ENCODE data around the gene MTFR1L. TPM values are rescaled to one million over a fixed set of nuclear protein-coding genes. Genes with fewer than 3 reads are reported as not detected.

The MTFR1L gene
- total RNA-seq, 2 donors from 2014 or later = 34.0 to 39.1 TPM

DNA sequence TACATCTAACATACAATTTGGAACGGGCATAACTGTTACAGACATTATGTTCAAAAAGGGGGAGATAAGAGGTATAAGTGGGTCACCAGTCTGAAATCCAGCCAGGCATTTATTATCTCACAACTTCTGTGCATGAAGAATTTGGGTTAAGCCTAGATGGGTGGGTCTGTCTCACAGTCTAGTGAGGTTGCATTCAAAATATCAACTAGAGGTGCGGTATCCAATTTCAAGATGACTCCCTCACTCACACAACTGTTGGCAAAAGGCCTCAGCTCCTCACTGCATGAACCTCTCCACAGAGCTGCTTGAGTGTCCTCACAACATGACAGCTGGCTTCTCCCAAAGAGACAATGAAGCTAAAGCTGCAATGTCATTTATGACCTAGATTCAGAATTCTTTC, 34.8 kb downstream of the MTFR1L start:
- H3K4me3 Mint-ChIP-seq = no peak overlapping the region
- H3K4me1 Mint-ChIP-seq (ENCODE audit: low read depth) = peaks cover 20% of the 10 kb centered on the region
- peaks cover 5 to 9% of the 10 kb centered on the region in 2 donors for H3K36me3 Mint-ChIP-seq (ENCODE audit: insufficient read depth in 2 of 2)
- DNase-seq (no peak), ATAC-seq (replicated peaks in 1 of 2) (no peak)
- H3K27me3 Mint-ChIP-seq (ENCODE audit: low read depth) = no peaks in the 10 kb centered on the region
- no peaks in the 10 kb centered on the region for H3K9me3 Mint-ChIP-seq
- H3K27ac Mint-ChIP-seq = no peak overlapping the region

DNA sequence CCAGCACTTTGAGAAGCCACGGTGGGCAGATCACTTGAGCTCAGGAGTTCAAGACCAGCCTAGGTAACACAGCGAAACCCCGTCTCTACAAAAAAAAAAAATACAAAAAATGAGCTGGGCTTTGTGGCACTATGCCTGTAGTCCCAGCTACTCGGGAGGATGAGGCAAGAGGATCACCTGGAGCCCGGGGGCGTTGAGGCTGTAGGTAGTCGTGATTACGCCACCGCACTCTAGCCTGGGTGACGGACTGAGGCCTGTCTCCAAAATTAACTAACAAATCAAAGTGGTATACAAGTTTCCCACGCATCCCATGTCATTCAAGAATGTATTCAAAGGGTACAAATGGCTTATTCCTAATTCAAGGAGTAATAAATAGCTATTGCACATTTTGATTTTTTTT, 37.1 kb downstream of the MTFR1L start:
- Mint-ChIP-seq H3K4me3 (no peak overlapping the region), H3K4me1 (ENCODE audit: low read depth) (peaks cover 25% of the 10 kb centered on the region), H3K9me3 (no peaks in the 10 kb centered on the region), H3K36me3 (ENCODE audit: insufficient read depth in 2 of 2) (peaks cover 5 to 8% of the 10 kb centered on the region in 2 donors), H3K27me3 (ENCODE audit: low read depth) (no peaks in the 10 kb centered on the region), H3K27ac (no peak overlapping the region)
- DNase-seq (no peak), ATAC-seq (replicated peaks in 1 of 2) (no peak)

DNA sequence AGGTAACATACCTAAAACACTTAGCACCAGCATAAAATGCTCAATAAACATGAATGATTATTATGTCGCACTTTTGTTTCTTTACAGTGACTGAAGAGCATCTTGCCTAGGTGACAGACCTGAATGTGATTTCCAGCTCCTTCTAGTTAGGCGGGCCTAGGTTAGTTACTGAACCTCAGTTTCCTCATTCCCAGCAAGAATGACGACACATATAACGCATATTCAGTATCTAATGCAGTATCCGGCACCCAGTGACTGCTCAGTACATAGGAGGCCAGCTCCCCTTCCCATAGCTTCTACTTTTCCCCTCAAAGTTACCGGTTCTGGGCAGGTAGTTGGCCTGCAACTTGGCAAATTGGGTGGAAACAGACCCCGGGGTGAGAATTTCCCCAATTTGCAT, 38.7 kb downstream of the MTFR1L start:
- peaks cover 25% of the 10 kb centered on the region for H3K4me1 Mint-ChIP-seq (ENCODE audit: low read depth)
- DNase-seq = no peak
- peak overlapping the region; percentile 97 to 98 for H3K4me3 Mint-ChIP-seq
- no peaks in the 10 kb centered on the region for H3K27me3 Mint-ChIP-seq (ENCODE audit: low read depth)
- no peak for ATAC-seq (replicated peaks in 1 of 2)
- H3K36me3 Mint-ChIP-seq (ENCODE audit: insufficient read depth in 2 of 2) = peaks cover 5 to 8% of the 10 kb centered on the region in 2 donors
- peak overlapping the region; percentile 82 for H3K27ac Mint-ChIP-seq
- H3K9me3 Mint-ChIP-seq = no peaks in the 10 kb centered on the region

DNA sequence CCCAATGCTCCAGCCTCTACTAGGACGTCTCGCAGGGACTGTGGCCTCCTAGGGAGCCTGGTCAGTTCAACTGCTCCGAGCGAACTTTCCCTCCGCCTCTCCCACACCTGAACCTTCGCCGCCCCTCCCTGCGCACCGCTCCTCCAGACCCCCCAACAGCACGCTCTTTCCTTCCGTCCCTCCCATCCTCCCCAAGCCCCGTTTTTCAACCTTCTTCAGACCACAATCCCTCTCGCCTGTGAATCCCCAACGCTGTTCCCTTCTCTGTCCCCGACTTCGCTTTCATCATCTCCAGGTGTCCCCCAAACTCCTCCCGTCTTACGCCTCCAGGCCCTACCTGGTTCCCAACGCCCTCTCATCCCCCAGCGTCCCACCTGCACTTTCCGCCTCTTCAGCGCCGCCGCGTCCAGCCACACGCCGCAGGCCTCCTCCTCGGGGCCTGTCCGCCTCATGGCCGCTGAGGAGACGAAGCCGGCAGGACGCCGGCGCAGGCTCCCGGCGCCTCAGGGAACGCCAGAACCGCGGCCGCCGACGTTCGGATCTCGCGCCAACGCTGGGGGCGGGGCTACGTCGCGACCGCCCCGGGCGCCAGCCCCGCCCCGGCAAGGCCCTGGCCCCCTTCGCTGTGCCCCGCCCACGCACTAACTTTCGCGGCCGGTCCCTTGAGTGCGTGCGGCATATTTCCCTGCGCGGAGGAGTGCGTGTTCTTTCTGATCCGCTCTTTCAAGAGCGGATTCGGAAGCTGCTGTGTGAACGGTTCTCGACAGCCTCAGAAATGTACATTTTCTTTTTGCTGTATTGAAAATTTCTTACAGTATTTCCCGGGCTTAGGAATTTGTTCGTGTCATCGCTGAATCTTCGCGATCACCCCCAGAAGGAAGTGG, 39.4 kb downstream of the MTFR1L start, which contains the start of gene AUNIP:
Gene AUNIP (minus strand): TSS at position 552 of the 884 bp plus-strand sequence. CDS start 100 bp downstream, at position 452.
- no peaks in the 10 kb centered on the region for H3K27me3 Mint-ChIP-seq (ENCODE audit: low read depth)
- H3K4me1 Mint-ChIP-seq (ENCODE audit: low read depth) = peaks cover 25% of the 10 kb centered on the region
- peak within 1 kb of the TSS; percentile 97 to 98 for H3K4me3 Mint-ChIP-seq
- peak; percentile 97 for ATAC-seq (replicated peaks in 1 of 2)
- peak; percentile 94 to 96 for DNase-seq
- peak within 1 kb of the TSS; percentile 86 for H3K27ac Mint-ChIP-seq
- no peaks in the 10 kb centered on the region for H3K9me3 Mint-ChIP-seq
- peaks cover 5 to 8% of the 10 kb centered on the region in 2 donors for H3K36me3 Mint-ChIP-seq (ENCODE audit: insufficient read depth in 2 of 2)

DNA sequence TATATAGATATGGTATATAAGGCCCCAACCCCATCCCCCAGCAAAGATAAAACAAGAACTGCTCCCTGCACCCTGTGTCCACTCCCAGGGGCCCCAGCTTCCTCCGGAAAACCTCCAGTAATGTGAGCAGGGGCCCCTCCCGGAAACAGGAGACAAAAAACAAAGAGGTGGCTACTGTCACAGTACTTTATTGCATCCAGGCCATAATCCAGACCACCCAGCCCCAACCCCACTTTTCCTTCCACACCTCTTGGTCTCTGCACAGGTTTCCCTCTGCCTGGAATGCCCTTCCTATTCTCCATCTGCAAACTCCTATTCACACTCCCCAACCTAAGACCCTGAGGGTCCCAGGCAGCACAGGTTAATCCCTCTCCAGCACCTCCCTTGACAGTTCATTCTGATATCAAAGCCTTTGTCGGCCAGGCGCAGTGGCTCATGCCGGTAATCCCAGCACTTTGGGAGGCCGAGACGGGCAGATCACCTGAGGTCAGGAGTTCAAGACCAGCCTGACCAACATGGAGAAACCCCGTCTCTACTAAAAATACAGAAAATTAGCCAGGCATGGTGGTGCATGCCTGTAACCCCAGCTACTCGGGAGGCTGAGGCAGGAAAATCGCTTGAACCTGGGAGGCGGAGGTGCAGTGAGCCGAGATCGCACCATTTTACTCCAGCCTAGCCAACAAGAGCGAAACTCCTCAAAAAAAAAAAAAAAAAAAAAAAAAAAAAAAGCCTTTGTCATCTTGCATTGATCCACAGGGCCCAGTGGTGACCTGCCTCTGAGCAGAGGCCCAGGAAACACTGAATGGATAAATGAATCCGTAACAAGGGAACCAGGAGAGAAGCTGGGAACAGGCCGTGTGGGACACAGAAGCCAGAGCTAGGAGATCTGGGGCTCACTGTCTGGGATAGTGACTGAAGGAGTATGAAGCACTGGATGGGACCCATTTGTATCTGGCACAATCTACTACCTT, 41.8 kb downstream of the MTFR1L start:
- Mint-ChIP-seq H3K9me3 (no peaks in the 10 kb centered on the region), H3K4me1 (ENCODE audit: low read depth) (peaks cover 24% of the 10 kb centered on the region), H3K4me3 (no peak overlapping the region), H3K27ac (no peak overlapping the region), H3K27me3 (ENCODE audit: low read depth) (no peaks in the 10 kb centered on the region), H3K36me3 (ENCODE audit: insufficient read depth in 2 of 2) (peaks cover 5 to 8% of the 10 kb centered on the region in 2 donors)
- ATAC-seq (replicated peaks in 1 of 2) = no peak
- no peak for DNase-seq

DNA sequence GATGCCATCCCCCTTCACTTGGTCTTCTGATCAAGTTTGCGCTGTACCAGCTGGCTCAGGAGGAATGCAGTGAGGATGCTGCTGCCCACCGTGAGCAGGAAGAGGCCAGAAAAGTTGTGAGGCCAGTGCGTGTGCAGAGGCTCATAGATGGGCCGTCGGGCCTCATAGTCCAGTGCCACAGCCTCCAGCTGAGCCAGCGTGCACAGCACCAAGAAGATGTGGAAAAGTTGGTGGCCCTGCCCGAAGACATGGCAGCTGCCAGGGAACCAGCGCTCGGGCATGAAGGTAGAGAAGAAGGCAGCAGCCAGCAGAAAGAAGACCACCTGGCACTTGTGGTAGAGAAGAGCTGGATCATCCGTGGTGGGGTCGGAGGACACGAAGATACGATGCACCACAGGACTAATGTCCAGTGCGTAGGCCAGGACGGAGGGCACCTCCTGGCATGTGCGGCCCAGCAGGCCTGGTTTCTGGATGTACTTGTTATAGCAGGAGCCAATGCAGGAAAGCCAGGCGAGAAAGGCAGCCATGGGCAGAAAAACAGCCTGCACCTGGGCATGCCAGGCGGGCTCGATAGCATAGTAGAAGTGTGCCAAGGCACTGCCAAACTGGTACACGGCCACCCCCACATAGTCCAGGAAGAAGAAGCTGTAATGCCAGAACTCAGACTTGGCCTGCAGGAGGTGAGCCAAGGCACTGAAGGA, 43.2 kb downstream of the MTFR1L start:
- DNase-seq = no peak
- Mint-ChIP-seq H3K36me3 (ENCODE audit: insufficient read depth in 2 of 2) (peaks cover 5 to 8% of the 10 kb centered on the region in 2 donors), H3K9me3 (no peaks in the 10 kb centered on the region), H3K27ac (no peak overlapping the region), H3K27me3 (ENCODE audit: low read depth) (no peaks in the 10 kb centered on the region), H3K4me1 (ENCODE audit: low read depth) (peaks cover 19% of the 10 kb centered on the region), H3K4me3 (no peak overlapping the region)
- no peak for ATAC-seq (replicated peaks in 1 of 2)

DNA sequence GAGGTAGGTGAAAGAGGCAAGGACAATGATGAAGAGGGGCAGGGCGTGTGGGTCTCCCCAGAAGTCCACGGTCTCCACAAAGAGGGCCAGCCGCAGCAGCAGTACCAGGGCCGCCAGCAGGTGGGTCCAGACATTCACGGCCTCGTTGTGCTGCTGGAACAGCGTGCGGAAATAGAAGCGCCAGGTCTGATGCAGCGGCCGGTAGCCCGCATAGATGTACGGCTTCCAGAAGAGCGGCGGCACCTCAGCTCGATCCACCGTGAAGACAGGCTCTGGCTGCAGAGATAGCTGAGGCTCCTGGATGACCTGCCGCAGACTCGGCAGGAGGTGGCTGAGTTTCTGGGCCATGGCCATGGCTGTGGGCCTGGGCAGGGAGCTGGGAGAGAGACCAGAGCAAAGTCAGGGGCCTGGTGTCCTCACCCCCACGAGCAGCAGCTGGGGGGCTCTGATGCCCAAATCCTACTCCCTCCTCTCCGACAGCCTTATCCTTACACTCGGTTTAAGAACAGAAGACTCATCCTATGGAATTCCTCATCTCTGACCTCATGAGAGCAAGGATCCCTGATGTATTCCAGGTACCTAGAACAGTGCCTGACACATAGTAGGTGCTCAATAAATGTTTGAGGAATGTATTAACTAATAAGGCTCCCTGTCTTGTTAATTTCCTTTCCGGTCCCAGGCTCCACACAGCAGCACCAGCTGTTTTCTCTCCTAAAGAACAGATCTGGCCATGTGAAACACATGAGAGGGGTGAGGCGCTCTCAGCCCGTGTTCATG, 43.9 kb downstream of the MTFR1L start:
- Mint-ChIP-seq H3K36me3 (ENCODE audit: insufficient read depth in 2 of 2) (peaks cover 5 to 7% of the 10 kb centered on the region in 2 donors), H3K4me1 (ENCODE audit: low read depth) (peaks cover 13% of the 10 kb centered on the region), H3K4me3 (no peak overlapping the region), H3K27me3 (ENCODE audit: low read depth) (no peaks in the 10 kb centered on the region), H3K27ac (no peak overlapping the region), H3K9me3 (no peaks in the 10 kb centered on the region)
- no peak for ATAC-seq (replicated peaks in 1 of 2)
- DNase-seq = no peak

DNA sequence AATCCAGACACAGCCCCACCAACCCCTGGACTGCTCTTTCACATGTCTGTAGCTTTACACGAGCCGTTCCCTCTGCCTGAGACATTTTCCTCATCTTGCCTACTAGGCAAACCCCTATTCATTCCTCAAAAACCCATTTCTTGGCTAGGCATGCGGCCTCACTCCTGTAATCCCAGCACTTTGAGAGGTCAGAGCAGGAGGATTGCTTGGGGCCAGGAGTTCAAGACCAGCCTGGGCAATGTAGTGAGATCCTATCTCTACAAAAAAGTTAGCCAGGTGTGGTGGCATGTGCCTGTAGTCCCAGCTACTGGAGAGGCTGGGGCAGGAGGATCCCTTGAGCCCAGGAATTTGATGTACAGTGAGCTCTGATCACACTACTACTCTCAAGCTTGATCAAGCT, 44.7 kb downstream of the MTFR1L start:
- DNase-seq (no peak), ATAC-seq (replicated peaks in 1 of 2) (no peak)
- peaks cover 0 to 1% of the 10 kb centered on the region in 2 donors for H3K36me3 Mint-ChIP-seq (ENCODE audit: insufficient read depth in 2 of 2)
- H3K27me3 Mint-ChIP-seq (ENCODE audit: low read depth) = no peaks in the 10 kb centered on the region
- H3K27ac Mint-ChIP-seq = no peak overlapping the region
- H3K4me1 Mint-ChIP-seq (ENCODE audit: low read depth) = peaks cover 7% of the 10 kb centered on the region
- no peak overlapping the region for H3K4me3 Mint-ChIP-seq
- H3K9me3 Mint-ChIP-seq = no peaks in the 10 kb centered on the region

DNA sequence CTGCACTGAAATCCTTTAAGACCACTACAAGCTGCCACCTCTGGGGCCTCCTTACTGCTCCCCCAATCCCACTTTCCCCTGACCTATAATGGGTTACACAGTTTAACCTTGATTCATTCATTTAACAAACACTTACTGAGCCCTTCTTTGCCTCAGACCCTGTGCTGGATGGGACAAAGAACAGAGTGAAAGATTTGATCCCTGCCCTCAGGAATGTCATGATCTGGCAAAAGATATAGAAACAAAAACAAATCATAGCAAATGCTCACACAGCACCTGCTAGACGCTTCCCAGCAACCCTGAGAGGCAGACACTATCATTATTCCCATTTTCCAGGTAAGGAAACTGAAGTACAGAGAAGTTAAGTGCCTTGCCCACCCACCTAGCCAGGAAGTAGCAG, 46.5 kb downstream of the MTFR1L start:
- H3K9me3 Mint-ChIP-seq = no peaks in the 10 kb centered on the region
- H3K27ac Mint-ChIP-seq = no peak overlapping the region
- no peaks in the 10 kb centered on the region for H3K27me3 Mint-ChIP-seq (ENCODE audit: low read depth)

DNA sequence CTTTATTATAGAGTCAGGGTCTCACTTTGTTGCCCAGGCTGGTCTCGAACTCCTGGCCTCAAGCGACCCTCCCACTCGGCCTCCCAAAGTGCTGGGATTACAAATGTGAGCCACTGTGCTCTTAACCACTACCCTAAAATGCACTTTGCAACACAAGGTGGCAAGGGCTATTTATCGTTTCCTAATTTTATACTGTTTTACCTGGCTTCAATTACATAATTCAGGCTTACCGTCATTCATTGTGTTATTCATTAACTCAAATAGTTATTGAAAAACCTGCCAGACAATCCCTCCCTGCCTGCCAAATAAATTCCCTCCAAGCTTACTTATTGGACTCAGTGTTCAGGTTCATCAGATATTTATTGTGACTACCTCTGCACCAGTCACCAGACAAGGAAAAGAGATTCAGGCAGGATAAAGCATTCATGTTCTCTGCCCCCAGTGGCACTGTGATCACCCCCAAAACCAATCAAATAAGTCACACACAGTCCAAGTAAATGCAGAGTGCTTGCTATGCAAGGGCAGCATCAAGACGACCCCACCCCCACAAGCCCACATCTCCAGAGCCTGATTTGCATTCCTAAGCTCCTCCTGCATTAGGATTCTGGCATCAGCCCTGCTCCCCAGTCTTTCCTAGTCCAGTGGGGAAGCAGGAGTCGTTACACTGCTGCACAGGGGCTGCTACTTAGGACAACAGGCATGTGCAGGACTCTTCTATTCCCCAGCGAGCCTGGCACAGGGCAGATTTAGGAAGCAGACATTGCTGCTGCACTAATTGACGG, 47.6 kb downstream of the MTFR1L start:
- peaks cover 0 to 1% of the 10 kb centered on the region in 2 donors for H3K36me3 Mint-ChIP-seq (ENCODE audit: insufficient read depth in 2 of 2)
- DNase-seq (no peak), ATAC-seq (replicated peaks in 1 of 2) (no peak)
- H3K4me1 Mint-ChIP-seq (ENCODE audit: low read depth) = no peaks in the 10 kb centered on the region
- H3K27me3 Mint-ChIP-seq (ENCODE audit: low read depth) = no peaks in the 10 kb centered on the region
- H3K27ac Mint-ChIP-seq = no peak overlapping the region
- no peak overlapping the region for H3K4me3 Mint-ChIP-seq
- no peaks in the 10 kb centered on the region for H3K9me3 Mint-ChIP-seq

More for the DNA sequence above, 46.5 kb downstream of the MTFR1L start:
- ATAC-seq (replicated peaks in 1 of 2) (no peak), DNase-seq (no peak)
- H3K36me3 Mint-ChIP-seq (ENCODE audit: insufficient read depth in 2 of 2) = peaks cover 0 to 1% of the 10 kb centered on the region in 2 donors
- H3K4me1 Mint-ChIP-seq (ENCODE audit: low read depth) = no peaks in the 10 kb centered on the region
- H3K4me3 Mint-ChIP-seq = no peak overlapping the region

DNA sequence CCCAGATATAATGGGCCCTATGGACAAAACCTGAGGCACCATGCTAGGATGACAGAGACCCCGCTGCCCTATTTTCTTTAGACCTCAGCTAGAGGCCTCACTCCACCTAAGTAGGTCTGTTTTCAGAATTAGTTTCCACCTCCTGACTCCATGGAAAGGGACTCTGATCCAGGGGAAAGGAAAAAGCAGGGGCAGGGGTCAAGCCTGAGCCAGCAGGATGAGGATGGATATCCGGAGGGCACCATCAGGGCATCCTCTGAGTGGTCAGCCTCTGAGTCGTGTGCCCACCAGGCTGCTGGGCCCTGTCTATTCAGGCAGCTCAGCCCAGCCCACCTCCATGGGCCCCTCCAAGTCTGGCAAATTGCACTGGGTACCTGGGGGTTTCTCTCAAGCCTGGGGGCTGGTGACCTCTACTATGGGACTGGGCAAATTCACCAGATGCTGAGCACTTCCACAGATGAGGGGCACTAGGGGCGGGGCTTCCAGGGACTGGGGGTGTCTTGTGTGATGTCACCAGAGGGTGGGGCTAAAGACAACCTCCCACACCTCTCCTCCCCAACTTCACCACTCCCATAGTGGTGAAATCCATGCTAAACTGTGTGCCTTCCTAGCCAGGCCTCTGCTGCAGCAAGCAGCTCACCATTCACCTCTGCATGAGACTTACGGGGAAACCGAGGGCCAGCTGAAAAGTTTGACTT, 50.3 kb downstream of the MTFR1L start:
- Mint-ChIP-seq H3K27me3 (ENCODE audit: low read depth) (no peaks in the 10 kb centered on the region), H3K4me3 (no peak overlapping the region), H3K4me1 (ENCODE audit: low read depth) (peaks cover 15% of the 10 kb centered on the region), H3K27ac (no peak overlapping the region), H3K9me3 (no peaks in the 10 kb centered on the region), H3K36me3 (ENCODE audit: insufficient read depth in 2 of 2) (no peaks in the 10 kb centered on the region)
- ATAC-seq (replicated peaks in 1 of 2) = no peak
- no peak for DNase-seq
